GM19035 (cell line): Measurements from ENCODE around the gene MYO1A.
A peak's percentile ranks its signal among the peaks of the same experiment; 100 is the strongest.

Experiments
- ATAC-seq: cut with Tn5 transposase; IDR thresholded peaks from one replicate; pipeline ENCODE4 v1.9.1; 2021; ENCODE audit not compliant: unreplicated experiment

MYO1A gene

DNA sequence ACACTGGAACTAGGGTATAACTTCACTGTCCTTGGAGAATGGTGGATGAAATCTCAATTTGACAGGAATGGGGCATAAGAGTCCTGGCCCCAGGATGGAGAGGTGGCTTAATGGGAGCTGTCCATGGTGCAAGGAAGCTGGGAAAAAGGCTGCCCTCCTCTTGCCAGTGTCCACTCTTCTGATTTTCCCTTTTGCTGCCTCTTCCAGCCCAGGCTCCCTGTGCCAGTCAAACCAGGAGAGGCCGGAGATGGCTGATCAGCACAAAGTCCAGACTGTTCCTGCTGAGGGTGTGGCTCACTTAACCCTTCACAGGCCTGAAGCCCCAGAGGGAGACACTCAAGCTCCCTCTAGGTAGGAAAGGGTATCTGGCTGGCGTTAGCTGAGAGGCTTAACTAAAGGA lies at the start of gene MYO1A:
MYO1A (minus strand) TSS at position 240 of the 400 bp plus-strand sequence. CDS start 1,806 bp downstream, outside the sequence.
- no peak for ATAC-seq

DNA sequence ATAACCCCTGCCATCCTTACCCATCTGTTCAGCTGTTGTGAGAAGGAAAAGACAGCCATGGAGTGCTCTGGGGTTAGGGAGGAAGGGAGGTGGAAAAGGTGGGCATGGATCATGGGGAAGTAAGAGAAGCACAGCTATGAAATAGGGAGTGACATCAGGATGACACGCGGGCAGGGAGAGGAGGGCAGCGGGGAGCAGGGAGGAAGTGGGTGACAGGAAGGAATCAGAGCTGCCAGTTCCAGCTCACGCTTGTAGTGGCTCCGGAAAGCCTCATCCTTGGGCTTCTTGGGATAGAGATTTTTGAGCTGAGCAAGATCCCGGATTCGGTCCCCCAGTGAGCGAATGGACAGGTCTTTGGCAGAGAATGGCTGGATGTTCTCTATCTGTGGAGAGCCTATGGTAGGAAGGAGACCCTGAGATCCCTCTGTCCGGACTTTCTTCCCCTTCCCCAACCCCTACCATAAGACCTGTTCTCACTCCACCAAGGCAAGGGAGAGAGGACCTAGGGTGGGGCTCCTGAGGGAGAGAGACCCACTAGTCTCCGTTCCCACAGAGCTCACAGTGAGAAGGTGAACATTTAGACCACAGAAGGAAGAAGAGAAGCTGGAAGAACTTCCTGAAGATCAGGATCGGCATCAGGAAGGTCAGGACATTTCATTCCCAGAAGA lies 49.3 kb upstream of the MYO1A start:
- no peak for ATAC-seq

DNA sequence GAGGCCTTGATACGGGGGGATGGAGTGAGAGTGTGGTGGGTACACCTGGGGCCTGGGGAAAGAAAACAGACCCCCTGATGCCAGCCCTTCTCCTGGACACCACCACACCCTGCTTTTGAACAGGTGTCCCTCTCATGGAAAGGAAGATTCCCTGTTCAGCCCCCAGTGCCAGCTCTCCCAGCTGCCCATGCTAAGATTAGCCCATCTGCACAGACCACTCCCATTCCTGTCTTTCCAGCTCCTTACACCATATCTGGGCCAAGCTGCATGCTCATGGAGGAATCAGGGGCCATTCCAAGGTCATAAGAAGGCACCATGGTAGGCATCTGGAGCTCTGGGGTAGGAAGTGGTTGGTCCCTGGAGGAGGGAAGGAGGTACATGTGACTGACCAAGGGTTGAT lies 48.6 kb upstream of the MYO1A start:
- ATAC-seq, result no peak

DNA sequence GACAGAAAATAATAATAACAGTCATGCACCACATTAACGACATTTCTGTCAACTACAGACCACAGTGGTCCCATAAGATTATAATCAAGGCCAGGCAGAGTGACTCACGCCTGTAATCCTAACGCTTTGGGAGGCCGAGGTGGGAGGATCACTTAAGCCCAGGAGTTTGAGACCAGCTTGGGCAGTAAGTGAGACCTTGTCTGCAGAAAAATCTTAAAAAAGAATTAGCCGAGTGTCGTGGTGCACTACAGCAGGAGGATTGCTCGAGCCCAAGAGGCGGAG lies 47.6 kb upstream of the MYO1A start:
- ATAC-seq, result no peak

DNA sequence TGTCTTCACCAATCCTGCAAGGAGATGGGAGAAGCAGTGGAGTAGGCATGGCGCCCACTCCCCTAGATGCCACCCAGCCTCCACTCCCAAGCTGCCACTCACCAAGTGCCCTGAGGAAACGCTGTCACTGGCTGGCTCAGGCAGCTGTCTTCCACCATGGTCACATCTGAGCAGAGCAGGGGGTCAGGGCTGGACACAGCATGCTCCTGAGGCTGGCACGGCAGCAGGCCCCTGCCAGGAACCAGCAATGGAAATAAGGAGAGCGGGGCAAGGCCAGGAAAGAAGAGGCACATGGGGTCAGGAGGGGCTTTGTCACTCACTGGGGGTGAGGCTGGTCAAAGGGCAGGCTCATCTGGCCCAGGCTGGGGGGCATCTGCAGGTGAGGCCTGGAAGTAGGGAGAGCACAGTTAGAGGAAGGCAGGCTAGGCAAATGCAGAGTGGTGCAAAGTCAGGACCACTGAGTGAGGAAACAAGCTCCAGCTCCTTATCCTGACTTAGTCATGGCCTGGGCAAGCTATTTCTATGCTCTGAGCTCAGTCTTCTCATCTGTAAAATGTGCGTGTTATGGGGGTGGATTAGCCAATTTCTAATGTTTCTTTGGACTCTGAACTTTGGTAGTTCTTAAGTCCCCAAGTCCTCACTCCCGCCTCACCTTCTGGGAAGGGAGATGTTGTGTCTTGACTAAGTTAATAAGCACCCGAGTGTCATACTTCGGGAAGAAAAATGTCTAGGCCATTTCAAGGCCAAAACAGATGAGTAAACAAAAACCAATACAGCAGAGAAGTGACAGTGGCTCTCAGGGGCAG lies 47.0 kb upstream of the MYO1A start:
- ATAC-seq, result no peak

DNA sequence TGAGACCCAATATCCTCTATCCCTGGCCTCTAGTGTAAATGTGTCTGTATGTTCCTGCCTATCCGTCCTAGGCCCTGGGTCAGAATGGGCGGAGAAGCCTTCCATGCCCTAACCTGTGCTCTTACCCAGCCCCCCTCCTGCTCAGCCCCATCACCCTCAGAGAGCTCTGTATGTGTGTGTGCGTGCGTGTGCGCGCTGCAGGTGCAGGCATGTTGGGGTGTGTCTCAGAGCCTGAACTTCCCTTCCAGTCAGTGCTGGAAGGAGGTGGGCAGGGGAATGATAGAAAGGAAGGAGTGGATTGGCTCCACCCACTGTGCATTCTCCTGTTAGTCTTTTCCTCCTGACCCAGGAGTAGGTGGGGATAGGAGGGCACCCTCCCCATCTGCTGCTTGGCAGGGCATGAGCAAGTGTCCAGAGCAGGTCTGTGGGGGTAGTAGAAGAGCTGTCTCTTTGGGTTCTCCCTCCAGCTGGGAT lies 46.2 kb upstream of the MYO1A start:
- no peak for ATAC-seq

DNA sequence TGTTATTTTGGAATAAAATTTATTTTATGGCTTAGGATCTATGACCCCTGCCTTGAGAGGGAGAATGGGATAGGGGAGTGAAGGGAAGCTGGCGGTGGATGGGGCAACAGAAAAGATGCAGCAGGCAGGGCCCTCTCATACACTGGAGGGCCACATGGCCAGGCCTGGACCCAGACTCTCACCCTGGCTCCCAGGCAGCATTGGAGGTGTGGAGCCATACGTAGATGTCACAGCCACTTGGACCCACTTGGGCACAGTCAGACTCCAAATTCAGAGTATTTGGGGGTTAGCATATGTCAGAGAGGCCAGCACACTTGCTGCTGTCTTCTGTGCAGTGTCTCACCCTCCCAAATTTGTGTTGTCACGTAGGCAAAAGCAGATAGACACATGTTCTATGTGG lies 45.5 kb upstream of the MYO1A start:
- ATAC-seq, result no peak

DNA sequence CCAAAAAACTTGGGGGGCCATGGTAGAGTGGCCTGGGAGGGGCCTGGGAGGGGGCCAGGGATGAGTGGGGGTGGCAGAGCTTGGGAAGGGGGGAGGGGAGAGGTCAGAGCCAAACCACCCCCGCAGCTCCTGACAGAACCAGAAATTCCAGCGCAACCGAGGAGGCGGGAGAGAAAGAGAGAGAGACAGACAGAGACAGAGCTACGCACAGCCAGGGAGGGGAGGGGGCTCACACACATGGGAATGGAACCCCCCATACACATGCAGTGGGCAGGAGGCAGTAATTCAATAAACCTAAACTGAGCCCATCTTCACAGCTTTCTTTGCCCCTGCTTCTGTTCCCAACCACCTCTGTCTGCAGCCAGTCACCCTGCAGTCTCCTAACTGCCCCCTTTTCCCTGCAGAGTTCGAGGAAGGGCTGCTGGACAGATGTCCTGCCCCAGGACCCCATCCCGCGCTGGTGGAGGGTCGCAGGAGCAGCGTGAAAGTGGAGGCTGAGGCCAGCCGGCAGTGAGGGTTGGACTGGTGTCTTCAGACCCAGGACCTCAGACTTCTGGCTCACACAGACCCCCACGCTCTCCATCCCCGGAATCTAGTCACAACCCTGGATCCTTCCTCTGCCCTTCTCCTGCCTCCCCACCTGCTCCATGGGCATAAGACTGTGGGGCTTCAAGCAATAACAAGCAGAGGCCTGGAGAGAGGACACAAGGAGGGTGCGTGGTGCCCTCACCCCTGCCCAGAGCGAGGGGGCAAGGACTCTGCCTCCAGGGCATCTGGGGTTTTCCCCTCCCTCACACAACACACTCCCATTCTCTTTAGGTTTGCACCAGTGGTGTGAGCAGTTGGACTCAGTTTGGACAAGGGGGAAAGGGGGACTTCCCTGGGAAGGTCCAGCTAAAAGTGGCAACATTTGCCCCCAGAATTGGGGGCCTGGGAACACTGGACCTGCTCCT lies 44.6 kb upstream of the MYO1A start:
- no peak for ATAC-seq

DNA sequence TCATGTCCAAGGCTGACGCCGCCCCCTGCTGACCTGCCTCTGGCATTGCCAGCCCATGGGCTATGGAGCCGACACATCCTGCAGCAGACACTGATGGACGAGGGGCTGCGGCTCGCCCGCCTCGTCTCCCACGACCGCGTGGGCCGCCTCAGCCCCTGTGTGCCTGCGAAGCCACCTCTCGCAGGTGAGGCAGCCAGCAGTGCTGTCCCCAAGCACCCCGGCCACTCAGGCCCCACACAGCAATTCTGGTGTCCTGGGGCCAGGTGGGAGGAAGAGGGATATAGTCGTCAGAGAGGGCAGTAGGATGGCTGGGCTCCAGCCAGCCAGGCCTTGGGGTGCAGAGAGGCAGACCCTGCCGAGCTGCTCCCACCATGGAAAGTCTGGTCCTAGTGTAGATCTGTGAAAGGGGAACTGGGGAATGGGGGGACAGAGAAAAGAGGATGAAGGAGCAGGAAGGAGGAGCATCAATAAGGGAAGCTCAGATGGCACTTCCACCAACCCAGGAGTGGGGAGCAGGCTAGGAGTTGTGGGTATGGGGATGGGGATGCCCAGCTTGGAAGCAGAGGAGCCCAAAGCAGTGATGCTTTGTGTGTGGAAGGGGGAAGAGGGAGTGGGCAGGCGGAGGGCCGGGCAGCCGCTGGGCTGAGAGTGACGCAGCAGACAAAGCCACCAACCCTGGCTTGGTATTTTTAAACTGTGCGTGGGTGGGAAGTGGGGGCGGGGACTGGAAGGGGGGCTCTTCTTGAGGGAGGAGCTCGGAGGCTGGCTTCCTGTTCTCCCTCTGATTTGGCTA lies 43.7 kb upstream of the MYO1A start:
- ATAC-seq, result peak; percentile 31

DNA sequence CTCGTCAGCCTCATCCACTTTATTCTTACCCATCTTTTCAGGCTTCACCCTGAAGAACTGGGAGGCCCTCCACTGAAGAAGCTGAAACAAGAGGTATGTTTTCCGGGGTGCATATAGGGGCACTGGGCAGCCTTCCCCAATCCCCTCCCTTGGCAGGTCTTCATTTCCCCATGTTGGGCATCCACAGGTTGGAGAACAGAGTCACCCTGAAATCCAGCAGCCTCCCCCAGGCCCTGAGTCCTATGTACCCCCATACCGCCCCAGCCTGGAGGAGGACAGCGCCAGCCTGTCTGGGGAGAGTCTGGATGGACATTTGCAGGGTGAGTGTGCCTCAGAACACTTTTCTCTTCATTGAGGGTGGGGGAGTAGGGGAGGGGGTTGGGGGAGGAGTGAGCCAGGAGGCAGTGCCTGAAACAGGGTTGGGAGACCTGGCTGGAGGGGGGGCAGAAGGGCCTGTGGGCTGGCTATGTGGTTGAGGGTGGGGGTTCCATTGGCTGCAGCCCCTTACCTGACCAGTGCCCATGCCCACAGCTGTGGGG lies 43.0 kb upstream of the MYO1A start:
- no peak for ATAC-seq

DNA sequence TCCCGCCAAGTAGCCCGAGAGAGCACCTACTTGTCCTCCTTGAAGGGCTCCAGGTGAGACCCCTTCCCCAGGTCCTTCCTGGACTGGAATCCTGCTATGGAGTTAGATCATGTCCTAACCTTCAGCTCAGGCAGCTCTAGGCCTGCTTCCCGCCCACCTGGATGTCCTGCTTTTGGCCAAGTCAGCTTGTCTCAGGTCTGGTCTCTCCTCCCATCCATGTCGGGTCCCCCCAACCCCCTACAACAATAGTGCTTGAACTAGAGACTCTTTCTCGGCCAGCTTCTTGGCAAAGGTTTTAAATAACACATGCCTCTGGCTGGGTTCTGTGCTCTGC lies 42.6 kb upstream of the MYO1A start:
- no peak for ATAC-seq

DNA sequence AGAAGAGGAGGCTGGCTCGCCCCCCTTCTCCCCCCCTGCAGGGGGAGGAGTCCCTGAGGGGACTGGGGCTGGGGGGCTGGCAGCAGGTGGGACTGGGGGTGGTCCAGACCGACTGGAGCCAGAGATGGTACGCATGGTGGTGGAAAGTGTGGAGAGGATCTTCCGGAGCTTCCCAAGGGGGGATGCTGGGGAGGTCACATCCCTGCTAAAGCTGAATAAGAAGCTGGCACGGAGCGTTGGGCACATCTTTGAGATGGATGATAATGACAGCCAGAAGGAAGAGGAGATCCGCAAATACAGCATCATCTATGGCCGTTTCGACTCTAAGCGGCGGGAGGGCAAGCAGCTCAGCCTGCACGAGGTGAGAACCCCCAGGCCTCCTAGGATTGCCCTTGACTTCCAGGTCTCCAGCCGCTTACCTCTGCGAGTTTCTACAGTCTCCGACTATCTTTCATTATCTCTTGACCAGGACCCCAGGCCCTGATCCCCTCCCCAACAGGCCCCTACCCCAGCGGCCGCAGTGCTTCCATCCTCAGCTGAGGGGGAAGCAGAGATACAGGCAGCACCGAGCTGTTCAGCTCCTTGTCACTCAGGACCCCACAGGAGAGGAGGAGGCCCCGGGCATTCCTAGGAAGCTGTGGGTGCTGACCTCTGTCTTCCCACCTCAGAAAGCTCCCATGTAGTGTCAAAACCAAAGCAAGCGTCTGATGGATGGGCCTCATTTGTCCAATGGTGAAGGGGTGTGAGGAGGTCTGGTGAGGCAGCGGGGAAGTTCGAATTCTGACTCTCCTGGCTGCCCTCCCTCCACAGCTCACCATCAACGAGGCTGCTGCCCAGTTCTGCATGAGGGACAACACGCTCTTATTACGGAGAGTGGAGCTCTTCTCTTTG lies 42.0 kb upstream of the MYO1A start:
- no peak for ATAC-seq

DNA sequence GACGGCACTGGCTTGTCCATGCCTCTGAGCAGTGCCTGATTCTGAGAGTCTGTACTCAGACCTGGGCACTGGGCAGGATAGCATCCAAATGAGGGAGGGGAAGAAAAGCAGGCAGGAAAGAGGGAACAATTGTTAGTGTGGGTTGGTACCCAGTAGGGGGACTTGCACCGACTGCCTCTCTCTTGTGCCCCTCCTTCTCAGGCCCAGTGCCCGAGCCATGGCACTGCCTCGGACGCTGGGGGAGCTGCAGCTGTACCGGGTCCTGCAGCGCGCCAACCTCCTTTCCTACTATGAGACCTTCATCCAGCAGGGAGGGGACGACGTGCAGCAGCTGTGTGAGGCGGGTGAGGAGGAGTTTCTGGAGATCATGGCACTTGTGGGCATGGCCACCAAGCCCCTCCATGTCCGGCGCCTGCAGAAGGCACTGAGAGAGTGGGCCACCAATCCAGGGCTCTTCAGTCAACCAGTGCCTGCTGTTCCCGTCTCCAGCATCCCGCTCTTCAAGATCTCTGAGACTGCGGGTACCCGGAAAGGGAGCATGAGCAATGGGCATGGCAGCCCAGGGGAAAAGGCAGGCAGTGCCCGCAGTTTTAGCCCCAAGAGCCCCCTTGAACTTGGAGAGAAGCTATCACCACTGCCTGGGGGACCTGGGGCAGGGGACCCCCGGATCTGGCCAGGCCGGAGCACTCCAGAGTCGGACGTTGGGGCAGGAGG lies 41.2 kb upstream of the MYO1A start:
- ATAC-seq, result no peak

DNA sequence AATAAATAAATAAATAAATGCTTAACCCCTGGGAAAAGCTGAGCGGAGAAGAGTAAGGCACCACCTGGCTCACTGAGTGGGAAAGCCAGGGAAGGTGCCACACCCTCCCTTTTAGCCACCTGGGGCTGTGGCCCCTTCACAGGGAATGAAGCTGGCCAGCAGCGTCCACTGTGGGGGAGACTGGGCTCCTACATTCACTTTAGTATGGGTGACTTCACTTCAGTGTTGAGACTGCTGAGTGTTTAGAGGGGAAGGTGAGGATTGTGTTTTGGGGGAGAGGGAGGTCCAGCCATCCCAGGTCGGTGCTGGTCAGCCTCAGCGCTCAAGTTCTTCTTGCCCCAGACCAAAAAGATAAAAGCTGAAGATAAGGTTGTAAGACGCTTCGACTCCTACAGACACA lies 40.6 kb upstream of the MYO1A start:
- ATAC-seq, result no peak

DNA sequence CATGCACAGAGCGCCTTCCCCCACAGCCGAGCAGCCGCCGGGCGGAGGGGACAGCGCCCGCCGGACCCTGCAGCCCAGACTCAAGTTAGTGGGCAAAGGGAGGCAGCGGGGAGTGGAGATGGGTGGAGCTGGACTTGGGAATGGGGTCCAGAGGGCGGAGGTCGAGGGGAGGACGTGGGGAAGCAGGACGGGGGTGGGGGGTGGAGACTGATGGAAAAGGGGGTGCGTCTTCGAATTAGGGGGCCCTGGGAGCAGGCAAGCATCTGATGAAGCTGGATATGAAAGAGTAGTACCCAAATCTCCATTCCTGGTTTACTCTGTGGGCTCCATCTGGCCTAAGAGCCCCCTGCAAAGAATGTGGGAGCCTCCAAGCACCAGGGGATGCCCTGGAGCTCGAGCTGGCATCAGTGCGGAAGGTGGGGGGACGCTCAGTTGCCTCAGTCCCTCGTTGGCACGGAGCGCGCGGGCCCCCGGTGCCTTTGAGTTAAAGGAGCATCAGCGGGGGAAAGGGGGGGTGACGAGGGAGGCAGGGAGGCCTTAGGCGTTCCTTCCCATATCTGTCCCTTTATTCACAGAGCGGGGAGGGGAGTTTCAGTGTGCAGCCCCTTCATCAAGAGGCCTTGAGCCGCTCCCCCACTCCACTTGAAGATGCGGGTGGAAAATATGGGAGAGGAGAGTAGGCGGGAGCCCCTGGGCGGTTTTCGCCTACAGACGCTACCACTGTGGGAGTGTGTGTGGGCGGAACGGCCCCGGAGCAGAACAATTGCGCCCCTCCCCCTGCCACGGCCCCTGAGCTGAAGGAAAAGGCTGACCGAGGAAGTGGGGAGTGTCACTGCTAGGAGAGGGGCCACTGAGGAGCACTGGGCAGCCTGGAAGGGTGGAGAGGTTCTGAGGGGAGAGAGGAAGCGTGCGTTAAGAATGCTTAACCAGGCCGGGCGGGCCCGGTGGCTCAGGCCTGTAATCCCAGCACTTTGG lies 39.6 kb upstream of the MYO1A start:
- no peak for ATAC-seq

DNA sequence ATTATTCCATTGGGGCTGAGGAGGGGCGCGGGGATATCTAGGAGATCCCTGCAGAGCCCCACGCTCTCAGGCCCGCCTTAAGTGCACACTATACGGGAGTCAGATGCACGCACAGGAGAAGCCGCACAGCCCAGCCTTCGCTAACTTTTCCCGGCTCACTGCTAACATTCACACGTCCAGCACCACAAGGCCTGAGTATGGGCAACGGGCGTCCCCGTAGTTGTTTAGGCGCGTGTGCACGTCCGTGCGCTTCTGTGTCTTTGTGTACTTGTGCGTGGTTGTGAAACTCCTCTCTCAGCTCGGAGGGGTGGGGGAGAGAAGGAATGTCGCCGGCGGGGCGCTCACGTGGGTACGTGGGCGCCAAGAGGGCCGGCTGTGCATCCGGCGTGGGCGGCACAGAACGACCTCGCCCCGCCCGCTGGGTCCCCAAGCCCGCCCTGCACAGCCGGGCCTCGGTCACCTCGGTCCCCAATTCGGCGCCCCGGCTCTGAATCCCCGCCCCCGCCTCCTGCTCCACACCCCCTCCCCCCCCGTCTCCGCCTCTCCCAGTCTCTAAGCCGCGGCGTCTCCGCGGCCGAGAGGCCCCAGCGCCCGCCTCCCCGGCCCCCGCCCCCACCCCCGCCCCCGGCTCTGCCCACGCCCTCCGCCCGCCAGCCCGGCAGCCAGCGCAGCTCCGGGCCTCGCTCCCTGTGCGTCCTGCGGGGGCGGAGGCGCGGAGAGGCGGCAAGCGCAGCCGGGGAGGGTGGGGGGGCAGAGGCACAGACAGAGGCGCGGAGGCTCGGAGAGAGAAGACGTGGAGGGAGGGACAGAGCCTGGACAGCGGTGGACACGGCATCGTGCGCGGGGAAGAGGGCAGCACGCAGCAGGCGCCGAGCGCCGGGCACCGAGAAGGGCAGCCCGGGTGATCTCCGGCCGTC lies 38.7 kb upstream of the MYO1A start, which contains the start of gene NAB2:
NAB2 (plus strand) TSS at position 761 of the 917 bp plus-strand sequence. CDS start 158 bp downstream, outside the sequence.
- peak; percentile 64 for ATAC-seq
